Adipose tissue (tissue), 3 donors: ENCODE measurements around the gene ANKS3. TPM values are rescaled to one million over a fixed set of nuclear protein-coding genes. Genes with fewer than 3 reads are reported as not detected.

Source experiments
- H3K27ac ChIP-seq: one replicate; pipeline ENCODE4 v1.5.1; 2013; ENCODE audit warnings: low read depth, low read length
- WGBS, 3 donors: extraction: QIAGEN DNeasy Blood & Tissue Kit; methylation state at CpG; one replicate each; pipeline ENCODE4 v1.1.7; 2013; 5-methylcytosine and 5-hydroxymethylcytosine counted together
- polyA plus RNA-seq, 3 donors: library from polyadenylated mRNA; stranded (reverse); fragments of 200-250 nt; gene quantifications; one replicate each; pipeline ENCODE4 v1.2.3, GENCODE V29; 2013
- donor health status: healthy with polysubstance abuse.
- donor health status: Bipolar disorder and iron deficiency.
- donor health status: healthy.

ANKS3 gene
- polyA plus RNA-seq, 3 donors = 10.6 to 19.1 (median 11.4) TPM

GRCh38 chr16:4646773-4647643 lies 87.1 kb downstream of the ANKS3 start:
- 93 to 96% (median 95%) methylated on average over 22 of the region's 22 CpGs for WGBS, 3 donors

More at GRCh38 chr16:4646773-4647643, 87.1 kb downstream of the ANKS3 start:
- no peak overlapping the region for H3K27ac ChIP-seq

Other genes starting within 250 kb of the ANKS3 start
- gene CDIP1, start 195.5 kb downstream of the ANKS3 start, polyA plus RNA-seq = 10 to 100 TPM; 13.6 to 17.0 (median 16.1) TPM
- gene C16orf96, start 177.9 kb downstream of the ANKS3 start, polyA plus RNA-seq = under 1 TPM in 2 of 3 donors, not detected in 1; 0.01 to 0.21 TPM
- 10 to 100 TPM; 12.0 to 34.0 (median 13.2) TPM for gene UBALD1, start 119.4 kb downstream of the ANKS3 start, polyA plus RNA-seq
- 10 to 100 TPM; 15.2 to 31.7 (median 20.1) TPM for gene MGRN1, start 109.4 kb downstream of the ANKS3 start, polyA plus RNA-seq
- gene NUDT16L1, start 40.7 kb downstream of the ANKS3 start, polyA plus RNA-seq = 10 to 100 TPM; 22.0 to 47.2 (median 31.0) TPM
- gene DNAAF8, start 266 bp upstream of the ANKS3 start, polyA plus RNA-seq = under 1 TPM; 0.43 to 0.94 (median 0.90) TPM
- gene ZNF500, start 32.9 kb upstream of the ANKS3 start, polyA plus RNA-seq = 1 to 10 TPM; 4.3 to 5.4 (median 4.4) TPM
- gene SEPTIN12, start 54.1 kb upstream of the ANKS3 start, polyA plus RNA-seq = not detected
- 100 to 1,000 TPM in 1 of 3 donors, 10 to 100 TPM in 1, 1 to 10 TPM in 1; 3.3 to 174 (median 46.3) TPM for gene SMIM22, start 61.1 kb upstream of the ANKS3 start, polyA plus RNA-seq
- 10 to 100 TPM; 10.6 to 19.5 (median 15.9) TPM for gene ROGDI, start 68.4 kb upstream of the ANKS3 start, polyA plus RNA-seq
- gene GLYR1, start 113.0 kb upstream of the ANKS3 start, polyA plus RNA-seq = 10 to 100 TPM; 20.6 to 45.3 (median 44.4) TPM
- gene UBN1, start 113.2 kb upstream of the ANKS3 start, polyA plus RNA-seq = 10 to 100 TPM in 2 of 3 donors, 1 to 10 TPM in 1; 7.4 to 15.5 (median 15.4) TPM
- gene PPL, start 202.9 kb upstream of the ANKS3 start, polyA plus RNA-seq = 10 to 100 TPM in 1 of 3 donors, 1 to 10 TPM in 2; 8.1 to 44.6 (median 9.9) TPM
- gene SEC14L5, start 224.1 kb upstream of the ANKS3 start, polyA plus RNA-seq = under 1 TPM; 0.24 to 0.67 (median 0.27) TPM